GM19455 (cell line): ENCODE data around the gene CDH23.

ENCODE experiments used
- ATAC-seq: cut with Tn5 transposase; IDR thresholded peaks from one replicate; pipeline ENCODE4 v1.9.1; 2021; ENCODE audit not compliant: unreplicated experiment

The CDH23 gene

DNA sequence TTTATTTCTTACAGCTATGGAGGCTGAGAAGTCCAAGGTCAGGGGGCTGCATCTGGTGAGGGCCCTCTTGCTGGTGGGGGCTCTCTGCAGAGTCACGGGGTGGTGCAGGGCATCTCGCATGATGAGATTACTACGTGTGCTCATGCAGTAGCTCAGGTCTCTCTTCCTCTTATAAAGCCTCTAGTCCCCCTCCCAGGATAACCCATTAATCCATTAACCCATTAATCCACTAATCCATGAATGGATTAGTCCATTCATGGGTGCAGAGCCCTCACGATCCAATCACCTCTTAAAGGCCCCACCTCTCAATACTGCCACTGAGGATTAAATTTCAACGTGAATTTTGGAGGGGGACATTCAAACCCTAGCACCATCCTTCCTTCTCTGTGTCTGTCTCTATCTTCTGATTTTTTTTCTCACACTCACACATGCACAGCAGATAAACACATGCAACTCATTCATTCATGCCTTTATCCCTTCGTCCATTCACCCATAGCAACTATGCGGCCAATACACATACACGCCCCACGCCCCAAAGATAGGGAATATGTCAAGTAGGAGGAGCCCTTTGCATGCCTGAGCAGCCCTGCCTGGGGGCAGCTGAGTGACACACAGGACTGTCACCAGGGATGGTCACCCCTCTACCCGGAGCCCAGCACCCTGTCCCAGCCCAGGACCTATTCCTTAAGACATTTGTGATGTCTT lies 236.3 kb downstream of the CDH23 start:
- no peak for ATAC-seq

- ATAC-seq = no peak
These were observed 237.2 kb downstream of the CDH23 start for GRCh38 chr10:71633920-71634319.

DNA sequence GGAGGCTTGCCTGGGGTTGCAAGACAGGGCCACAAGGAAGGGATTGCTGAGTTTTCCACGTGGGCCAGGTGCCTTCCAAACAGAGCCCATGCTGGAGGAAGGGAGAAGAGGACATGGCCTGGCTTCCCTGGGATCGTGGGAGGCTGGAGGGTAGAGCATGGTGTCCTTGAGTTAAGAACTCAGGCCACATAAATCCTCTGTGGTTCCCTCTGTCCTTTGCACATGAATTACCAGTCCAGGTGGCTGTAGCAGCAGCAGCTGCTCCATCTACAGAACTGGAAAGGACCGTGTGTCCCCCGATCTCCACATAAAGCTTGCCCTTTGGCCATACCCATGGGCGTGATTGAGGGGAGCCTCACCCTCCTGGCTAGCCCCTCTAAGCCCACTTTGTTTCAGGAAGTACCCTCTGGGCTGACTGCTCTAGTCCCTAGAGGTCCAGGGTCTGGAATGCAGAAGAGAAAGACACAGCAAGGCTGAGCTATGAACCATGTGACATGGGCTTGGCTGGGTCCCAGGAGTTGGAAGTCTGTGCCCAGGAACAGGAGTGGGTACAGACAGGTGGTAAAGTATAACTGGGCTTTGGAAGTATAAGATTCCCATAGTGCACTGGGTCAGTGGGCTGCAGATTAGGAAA lies 237.9 kb downstream of the CDH23 start:
- no peak for ATAC-seq

DNA sequence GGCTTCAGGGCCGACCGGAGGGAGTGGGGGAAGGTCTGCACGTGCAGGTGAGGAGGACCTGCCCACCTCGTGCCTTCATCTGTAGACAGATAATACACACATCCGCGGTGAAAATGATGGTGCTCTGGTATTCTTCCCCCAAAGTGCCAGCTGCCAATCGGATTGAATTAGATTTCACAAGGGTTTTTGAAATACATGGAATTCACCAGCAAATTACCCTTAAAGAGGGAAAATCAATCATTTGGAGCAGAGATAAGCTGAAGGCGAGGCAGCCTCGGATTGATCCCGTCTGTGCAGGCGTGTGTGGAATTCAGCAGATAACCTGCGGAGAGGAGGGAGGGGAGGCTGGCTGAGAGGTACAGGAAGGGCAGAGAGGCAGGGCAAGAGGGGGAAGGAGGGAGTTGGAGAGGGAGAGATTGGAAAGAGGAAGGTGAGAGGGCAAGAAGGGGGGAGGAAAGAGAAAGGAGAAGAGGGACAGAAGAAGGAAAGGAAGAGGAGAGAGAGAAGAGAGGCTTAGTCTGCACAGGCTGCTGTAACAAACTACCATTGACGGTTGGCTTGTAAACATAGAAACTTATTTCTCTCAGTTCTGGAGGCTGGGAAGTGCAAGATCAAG lies 238.6 kb downstream of the CDH23 start:
- ATAC-seq = no peak

- ATAC-seq = no peak
These were observed 239.1 kb downstream of the CDH23 start for GRCh38 chr10:71635867-71636266.

DNA sequence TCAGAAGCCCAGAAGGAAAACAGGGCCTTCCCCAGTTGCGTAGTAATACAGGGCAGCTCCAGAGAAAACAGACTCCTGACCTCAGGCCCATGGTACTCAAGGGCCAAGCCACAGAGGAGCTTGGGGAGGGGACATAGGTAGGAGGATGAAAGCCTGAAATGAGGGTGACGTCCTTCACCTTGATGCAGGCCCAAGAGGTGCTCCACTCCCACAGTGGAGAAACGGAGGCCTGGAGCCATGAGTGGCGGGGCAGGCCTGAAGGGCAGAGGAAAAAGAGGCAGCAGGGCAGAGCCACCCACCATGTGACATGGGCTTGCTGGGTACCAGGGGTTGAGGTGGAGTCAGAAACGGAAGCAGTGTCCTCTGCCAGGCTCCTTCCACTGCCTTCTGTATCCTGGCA lies 239.9 kb downstream of the CDH23 start:
- ATAC-seq = no peak

GRCh38 chr10:71637305-71637704 lies 240.6 kb downstream of the CDH23 start:
- ATAC-seq = no peak

- ATAC-seq = no peak
These were observed 241.5 kb downstream of the CDH23 start for GRCh38 chr10:71638064-71638821.

DNA sequence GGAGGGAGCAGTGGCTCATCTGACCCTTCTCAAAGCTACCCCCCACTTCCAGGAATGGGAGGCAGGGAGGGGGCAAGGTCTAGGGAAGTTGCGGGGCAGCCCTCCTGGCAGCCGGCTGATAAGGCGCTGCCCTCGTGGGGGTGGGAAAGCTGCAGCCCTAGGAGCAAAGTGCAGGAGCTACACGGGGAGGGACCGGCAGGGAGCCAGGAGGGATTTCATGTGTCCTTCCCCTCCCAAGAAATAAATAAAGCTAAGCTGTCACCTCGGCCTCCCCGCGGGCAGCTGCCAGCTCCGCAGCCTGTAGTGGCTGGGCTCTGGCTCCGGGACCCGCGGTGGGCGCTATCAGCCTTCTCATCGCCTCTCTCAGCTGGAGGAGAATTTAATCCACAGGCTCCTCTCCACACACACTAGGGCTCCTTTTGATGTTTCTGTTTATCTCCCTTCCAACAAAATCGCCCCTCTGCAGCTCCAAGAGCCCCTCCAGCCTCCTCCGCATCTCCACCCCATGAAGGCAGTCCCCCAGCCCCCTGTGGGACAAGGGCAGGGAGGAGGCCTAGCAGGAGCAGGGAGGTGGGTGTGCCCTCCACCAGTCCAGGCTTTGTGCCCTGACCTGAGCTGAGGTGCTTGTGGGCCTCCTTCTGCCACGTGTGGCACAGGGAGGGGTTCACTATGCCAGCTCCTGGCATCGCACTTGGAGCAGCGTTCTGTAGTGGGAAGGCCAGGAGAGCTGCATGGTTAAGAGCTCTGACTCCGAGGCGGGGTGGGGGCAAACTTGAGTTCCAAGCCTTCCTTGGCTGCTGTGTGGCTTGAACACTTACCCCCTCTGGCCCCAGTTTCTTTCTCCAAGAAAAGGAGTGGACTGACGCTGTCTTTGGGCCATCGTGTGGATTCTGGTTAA lies 242.4 kb downstream of the CDH23 start:
- ATAC-seq = no peak

DNA sequence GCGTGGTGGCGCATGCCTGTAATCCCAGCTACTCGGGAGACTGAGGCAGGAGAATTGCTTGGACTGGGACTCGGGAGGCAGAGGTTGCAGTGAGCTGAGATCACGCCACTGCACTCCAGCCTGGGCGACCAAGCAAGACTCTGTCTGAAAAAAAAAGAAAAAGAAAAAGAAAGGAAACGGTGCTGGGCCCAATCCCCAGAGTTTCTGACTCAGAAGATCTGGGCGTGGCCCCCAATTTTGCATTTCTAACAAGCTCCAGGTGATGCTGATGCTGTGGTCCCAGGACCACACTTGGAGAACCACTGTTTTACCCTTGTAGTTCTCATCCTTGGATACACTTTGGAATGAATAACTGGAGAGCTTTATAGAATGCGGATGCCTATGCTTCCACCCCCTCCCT lies 243.9 kb downstream of the CDH23 start:
- no peak for ATAC-seq

GRCh38 chr10:71641449-71641848 lies 244.7 kb downstream of the CDH23 start:
- ATAC-seq = no peak

GRCh38 chr10:71641986-71642385 lies 245.3 kb downstream of the CDH23 start:
- ATAC-seq = no peak

- no peak for ATAC-seq
These were observed 247.2 kb downstream of the CDH23 start for GRCh38 chr10:71643904-71644303.

DNA sequence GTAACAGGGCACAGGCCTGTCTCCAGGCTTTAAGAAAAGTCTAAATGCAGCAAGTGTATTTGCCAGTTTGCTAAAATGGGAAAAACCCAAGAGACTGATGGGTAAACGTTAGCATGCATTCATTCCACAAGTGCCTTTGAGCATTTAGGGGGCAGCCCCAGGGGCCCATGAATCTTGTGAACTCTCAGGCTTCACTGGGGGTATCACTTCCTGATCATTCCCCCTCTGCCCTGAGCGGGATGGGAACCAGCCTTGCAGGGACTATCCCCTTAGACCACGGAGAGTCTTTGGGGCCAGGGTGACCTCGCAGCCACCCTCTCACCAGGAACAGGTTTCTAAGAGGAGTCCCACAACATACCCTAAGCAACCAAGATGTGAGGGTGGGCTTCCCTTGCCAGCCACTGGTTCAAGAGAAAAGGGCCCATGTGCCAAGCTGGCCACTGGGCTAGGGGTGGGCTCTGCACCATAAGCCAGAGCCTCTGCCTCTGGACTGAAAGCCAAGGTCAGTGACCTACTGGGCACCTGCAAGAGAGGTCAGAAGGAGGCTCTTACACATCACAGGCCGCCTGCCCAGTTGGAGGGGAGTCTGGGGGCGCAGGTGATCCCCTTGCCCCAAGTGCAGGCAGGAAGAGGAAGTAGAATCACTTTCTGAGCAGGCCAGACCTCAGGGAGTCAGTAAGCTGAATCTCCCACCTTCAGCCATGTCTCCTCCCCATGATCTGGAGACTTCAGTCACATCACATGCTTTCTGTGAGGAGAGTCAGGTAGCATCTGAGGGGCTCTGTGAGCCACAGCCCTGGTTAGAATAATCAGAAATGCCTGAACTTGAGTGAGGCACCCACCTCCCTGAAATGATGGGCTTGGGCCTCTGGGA lies 247.8 kb downstream of the CDH23 start:
- ATAC-seq = no peak

DNA sequence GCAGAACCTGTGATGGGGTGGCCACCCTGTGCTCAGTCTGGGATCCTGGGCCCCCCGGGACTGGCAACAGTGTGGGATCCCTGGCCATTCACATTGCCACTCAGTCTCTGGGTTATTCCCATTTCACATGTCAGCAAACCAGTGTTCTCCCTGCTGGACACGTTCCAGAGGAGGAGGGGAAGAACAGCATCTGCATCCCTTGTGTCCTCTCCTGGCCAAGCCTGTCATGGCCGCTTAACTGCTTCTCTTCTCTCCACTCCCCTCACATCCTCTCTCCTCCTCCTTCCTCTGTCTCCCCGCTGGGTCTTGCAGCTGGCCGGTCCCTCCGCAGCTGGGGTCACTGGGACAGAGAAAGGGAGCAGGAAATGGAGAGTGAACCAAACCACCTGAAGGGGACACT lies 248.5 kb downstream of the CDH23 start:
- ATAC-seq = no peak

DNA sequence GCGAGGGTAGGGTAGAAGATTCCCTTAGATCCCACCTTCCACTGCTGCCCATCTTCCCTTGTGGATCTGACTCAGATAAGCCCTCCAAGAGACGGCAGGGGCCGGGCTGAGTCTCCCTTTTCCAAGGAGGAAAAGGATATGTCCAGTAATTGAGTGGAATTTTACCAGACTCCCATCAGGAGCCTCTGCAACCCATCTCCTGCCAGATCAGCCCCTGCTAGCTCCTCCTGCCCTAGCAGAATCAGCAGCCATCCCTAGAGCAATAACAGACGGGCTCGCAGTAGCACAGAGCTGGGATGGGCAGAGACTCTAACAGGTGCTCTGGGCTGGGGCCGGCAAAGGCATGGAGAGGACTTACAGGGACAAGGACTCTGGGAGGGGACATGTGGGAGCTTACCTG lies 249.3 kb downstream of the CDH23 start:
- ATAC-seq = no peak

DNA sequence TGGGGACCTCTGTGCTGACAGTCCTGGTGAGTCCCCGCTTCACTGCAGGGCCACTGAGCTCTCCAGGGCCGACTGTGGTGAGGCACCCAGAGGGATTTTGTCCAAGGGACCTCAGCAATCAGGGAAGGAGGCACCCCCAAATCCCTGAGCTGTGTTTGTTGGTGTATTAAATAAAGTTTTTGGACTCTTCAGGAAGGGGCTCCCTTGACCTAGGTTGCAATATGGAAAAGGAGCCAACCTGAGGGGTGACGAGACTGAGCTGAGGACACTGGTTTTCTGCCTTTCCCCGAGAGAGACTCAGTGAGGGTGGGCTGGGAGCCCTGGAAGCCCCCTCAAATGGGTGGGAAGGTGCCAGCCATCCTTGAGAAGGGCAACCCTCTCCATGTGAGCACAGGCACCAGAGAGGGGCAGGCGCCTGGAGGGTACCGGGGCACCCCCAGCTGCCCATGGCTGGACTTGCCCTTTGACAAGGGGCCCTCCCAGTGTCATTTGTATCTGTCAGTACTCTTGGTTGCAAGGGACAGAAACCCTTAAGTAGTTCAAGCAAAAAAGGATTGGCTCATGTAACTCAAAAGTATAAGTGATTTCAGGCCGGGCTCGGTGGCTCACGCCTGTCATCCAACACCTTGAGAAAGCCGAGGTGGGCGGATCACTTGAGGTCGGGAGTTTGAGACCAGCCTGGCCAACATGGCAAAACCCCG lies 250.0 kb downstream of the CDH23 start:
- ATAC-seq = no peak

DNA sequence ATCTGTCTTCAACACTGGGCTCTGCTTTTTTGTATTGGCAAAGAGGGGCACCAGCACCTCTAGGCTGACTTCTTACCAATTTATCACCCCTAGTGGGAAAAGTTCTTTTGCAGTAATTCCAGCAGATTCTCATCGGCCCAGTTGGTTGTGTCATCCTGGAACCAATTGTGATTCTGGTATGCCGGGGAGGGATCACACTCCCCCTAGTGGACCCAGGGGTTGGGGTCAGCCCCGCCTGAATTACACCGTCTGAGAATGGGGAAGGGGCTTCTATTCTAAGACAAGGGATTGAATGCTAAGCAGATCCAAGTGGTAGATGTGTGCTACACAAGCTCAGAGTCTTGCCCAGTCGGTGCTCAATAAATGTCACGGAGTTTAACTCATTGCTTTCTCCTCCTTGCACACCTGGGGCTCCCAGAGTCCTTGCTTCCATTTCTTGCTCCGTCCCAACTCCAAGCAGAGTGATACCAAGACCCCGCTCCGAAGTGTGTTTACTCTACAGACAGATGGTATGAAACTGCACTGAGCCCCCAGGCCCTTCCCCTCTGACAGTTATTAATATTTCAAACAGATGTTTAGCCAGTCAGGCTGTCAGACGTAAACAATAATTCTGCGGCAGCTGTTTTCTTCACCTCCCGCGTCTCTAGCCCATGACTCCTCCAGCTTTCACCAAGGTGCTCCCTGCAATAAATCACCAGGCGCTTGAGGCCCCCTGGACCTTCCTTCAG lies 251.0 kb downstream of the CDH23 start:
- ATAC-seq = no peak
